A673 (cell line): ENCODE results near the gene MSH3. TPM values are rescaled to one million over a fixed set of nuclear protein-coding genes. Genes with fewer than 3 reads are reported as not detected.
"Not testable (repeated sequence)": the region's sequence is repeated elsewhere in the genome, so short reads cannot be mapped to it uniquely, and the experiment has no call there.

Experiments
- BruUV-seq: library from RNA; stranded (reverse); fragments of 400-500 nt; replicated peaks from 2 replicates; lab custom pipeline; 2021; lab: Mats Ljungman, UMichigan
- CTCF ChIA-PET: fragments of 300-600 bp; sonication (Branson Sonifier 250); formaldehyde crosslinking; loops from one replicate; lab custom pipeline; 2022; ENCODE audit warnings: antibody characterized with exemption; lab: Charles Lee
- POLR2A ChIA-PET: fragments of 300-600 bp; sonication (Branson Sonifier 250); formaldehyde crosslinking; loops from one replicate; lab custom pipeline; 2022; ENCODE audit warnings: antibody characterized with exemption; ENCODE audit not compliant: low non-redundant PET; lab: Charles Lee
- DNase-seq: peaks from one replicate; pipeline ENCODE4 v3.0.0-alpha.2; 2015; ENCODE audit warnings: low spot score
- H3K27ac ChIP-seq: fragments of 200-600 bp; sonication (generic); 2 replicates; pipeline ENCODE4 v1.5.1; 2016; ENCODE audit warnings: mixed run types, low read depth, mild to moderate bottlenecking, mixed read lengths, antibody characterized with exemption, low read length; ENCODE audit not compliant: poor library complexity, severe bottlenecking
- H3K27me3 ChIP-seq: fragments of 200-600 bp; sonication (generic); replicated peaks from 2 replicates; pipeline ENCODE4 v1.6.1; 2017; ENCODE audit warnings: mixed run types, low read depth, mild to moderate bottlenecking, mixed read lengths, antibody characterized with exemption, low read length; ENCODE audit not compliant: insufficient read depth, poor library complexity
- H3K36me3 ChIP-seq: fragments of 200-600 bp; sonication (generic); 2 replicates; pipeline ENCODE4 v1.6.1; 2016; ENCODE audit warnings: mixed run types, mild to moderate bottlenecking, mixed read lengths, antibody characterized with exemption, low read length; ENCODE audit not compliant: insufficient read depth, poor library complexity, severe bottlenecking
- H3K4me1 ChIP-seq: fragments of 200-600 bp; sonication (generic); 2 replicates; pipeline ENCODE4 v1.6.1; 2017; ENCODE audit warnings: mixed run types, mild to moderate bottlenecking, mixed read lengths, antibody characterized with exemption, low read length; ENCODE audit not compliant: insufficient read depth, poor library complexity, severe bottlenecking
- H3K4me3 ChIP-seq: fragments of 200-600 bp; sonication (generic); 2 replicates; pipeline ENCODE4 v1.5.1; 2016; ENCODE audit warnings: low read depth, mixed run types, mild to moderate bottlenecking, mixed read lengths, low read length; ENCODE audit not compliant: poor library complexity, severe bottlenecking
- H3K9me3 ChIP-seq: fragments of 200-600 bp; sonication (generic); 2 replicates; pipeline ENCODE4 v1.6.1; 2016; ENCODE audit warnings: mixed run types, low read depth, mild to moderate bottlenecking, mixed read lengths, antibody characterized with exemption, low read length; ENCODE audit not compliant: poor library complexity, severe bottlenecking
- EZH2 ChIP-seq: fragments of 200-600 bp; sonication (generic); IDR thresholded peaks from 2 replicates; pipeline ENCODE4 v1.6.1; 2017; ENCODE audit warnings: borderline replicate concordance, low read depth, mild to moderate bottlenecking, mixed read lengths, antibody characterized with exemption, low read length; ENCODE audit not compliant: poor library complexity, severe bottlenecking
- intact Hi-C: fragments of 100-400 bp; cut with micrococcal nuclease; formaldehyde crosslinking; loops from one replicate; pipeline ENCODE4 v1.10.0; 2022; ENCODE audit not compliant: unreplicated experiment
- total RNA-seq: library from RNA; stranded (reverse); gene quantifications from 2 replicates; pipeline ENCODE4 v1.2.3, GENCODE V29; 2021
- TF ChIP-seq, protein P1 (sequence below): fragments of 300-800, 200-600 bp; sonication (generic); conservative IDR thresholded peaks from 2 replicates; pipeline ENCODE4 v1.5.1; 2017; ENCODE audit warnings: low read depth, mild to moderate bottlenecking, antibody characterized with exemption, low read length, moderate library complexity, mixed read lengths

The MSH3 gene
- total RNA-seq, 1 experiment from 2014 or later: 16.2 TPM

DNA sequence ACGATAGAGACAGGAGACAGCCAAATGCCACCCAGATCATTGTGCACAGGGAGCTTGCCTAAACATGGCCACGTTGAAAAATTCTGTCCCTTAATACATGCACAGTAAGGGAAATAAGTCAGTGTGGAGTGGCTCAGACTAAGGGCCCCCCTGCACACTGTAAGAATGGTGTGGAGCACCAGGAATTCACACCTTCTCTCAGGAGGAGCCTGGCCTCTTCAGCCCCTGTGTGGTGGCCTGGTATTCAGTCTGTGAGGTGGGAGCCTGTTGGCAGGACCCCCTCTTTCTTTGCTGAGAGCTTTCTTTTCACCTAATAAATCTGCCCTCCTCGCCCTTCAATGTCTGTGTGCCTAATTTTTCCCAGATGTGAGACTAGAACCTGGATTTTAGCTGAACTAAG, 239.6 kb downstream of the MSH3 start:
- TF ChIP-seq, protein P1, sequence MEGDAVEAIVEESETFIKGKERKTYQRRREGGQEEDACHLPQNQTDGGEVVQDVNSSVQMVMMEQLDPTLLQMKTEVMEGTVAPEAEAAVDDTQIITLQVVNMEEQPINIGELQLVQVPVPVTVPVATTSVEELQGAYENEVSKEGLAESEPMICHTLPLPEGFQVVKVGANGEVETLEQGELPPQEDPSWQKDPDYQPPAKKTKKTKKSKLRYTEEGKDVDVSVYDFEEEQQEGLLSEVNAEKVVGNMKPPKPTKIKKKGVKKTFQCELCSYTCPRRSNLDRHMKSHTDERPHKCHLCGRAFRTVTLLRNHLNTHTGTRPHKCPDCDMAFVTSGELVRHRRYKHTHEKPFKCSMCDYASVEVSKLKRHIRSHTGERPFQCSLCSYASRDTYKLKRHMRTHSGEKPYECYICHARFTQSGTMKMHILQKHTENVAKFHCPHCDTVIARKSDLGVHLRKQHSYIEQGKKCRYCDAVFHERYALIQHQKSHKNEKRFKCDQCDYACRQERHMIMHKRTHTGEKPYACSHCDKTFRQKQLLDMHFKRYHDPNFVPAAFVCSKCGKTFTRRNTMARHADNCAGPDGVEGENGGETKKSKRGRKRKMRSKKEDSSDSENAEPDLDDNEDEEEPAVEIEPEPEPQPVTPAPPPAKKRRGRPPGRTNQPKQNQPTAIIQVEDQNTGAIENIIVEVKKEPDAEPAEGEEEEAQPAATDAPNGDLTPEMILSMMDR: no peak
- TF ChIP-seq EZH2: no peak
- Histone ChIP-seq H3K4me3 (no peak overlapping the region), H3K27ac (no peak overlapping the region), H3K36me3 (no peaks in the 10 kb centered on the region), H3K9me3 (no peaks in the 10 kb centered on the region), H3K27me3 (no peaks in the 10 kb centered on the region), H3K4me1 (no peaks in the 10 kb centered on the region)
- CTCF ChIA-PET: no interaction called here
- POLR2A ChIA-PET: no interaction called here
- intact Hi-C loops: no loop called here
- no peak for DNase-seq
- BruUV-seq: no TSS peak

DNA sequence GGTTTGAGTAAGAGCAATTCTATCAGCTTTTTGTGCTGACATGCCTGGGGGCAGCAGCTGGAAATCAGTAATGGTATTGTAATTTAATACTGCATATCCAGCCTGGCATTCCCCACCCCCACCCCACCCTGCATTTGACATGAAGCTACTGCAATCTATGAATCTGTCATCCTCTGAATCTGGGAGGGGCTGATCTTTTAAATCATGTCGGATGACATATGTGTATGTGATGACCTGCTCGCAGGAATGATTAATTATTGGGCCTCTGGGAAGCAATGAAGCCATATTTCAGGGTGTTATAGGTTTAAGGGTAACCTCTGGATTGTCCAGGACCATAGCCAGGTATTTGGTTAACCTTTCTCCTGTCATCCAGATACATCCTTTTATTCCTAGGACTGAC, 241.1 kb downstream of the MSH3 start:
- DNase-seq: no peak
- no TSS peak for BruUV-seq
- ChIA-PET CTCF (no interaction called here), POLR2A (no interaction called here)
- H3K27ac ChIP-seq: no peak overlapping the region
- no peaks in the 10 kb centered on the region for H3K27me3 ChIP-seq
- no peaks in the 10 kb centered on the region for H3K4me1 ChIP-seq
- H3K4me3 ChIP-seq: no peak overlapping the region
- intact Hi-C loops: no loop called here
- no peaks in the 10 kb centered on the region for H3K36me3 ChIP-seq
- TF ChIP-seq EZH2: no peak
- TF ChIP-seq, protein P1: no peak
- no peaks in the 10 kb centered on the region for H3K9me3 ChIP-seq

DNA sequence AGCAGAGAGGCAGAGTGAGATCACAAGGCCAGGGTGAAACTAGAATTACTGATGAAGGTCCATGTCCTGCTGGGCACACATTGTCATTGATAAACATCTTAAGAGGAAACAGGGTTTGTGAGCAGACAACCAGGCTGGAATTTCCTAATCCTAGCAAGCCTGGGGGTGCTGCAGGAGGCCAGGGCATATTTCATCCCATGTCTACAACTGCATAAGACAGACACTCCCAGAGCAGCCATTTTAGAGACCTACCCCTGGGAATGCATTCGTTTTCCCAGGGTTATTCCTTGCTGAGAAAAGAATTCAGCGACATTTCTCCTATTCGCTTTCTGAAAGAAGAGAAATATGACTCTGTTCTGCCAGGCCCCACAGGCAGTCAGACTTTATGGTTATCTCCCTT, 248.2 kb downstream of the MSH3 start:
- H3K9me3 ChIP-seq, intact Hi-C loops, H3K36me3 ChIP-seq, H3K27me3 ChIP-seq, CTCF ChIA-PET, H3K4me1 ChIP-seq, BruUV-seq, H3K4me3 ChIP-seq, DNase-seq, H3K27ac ChIP-seq, POLR2A ChIA-PET: not testable (repeated sequence)

DNA sequence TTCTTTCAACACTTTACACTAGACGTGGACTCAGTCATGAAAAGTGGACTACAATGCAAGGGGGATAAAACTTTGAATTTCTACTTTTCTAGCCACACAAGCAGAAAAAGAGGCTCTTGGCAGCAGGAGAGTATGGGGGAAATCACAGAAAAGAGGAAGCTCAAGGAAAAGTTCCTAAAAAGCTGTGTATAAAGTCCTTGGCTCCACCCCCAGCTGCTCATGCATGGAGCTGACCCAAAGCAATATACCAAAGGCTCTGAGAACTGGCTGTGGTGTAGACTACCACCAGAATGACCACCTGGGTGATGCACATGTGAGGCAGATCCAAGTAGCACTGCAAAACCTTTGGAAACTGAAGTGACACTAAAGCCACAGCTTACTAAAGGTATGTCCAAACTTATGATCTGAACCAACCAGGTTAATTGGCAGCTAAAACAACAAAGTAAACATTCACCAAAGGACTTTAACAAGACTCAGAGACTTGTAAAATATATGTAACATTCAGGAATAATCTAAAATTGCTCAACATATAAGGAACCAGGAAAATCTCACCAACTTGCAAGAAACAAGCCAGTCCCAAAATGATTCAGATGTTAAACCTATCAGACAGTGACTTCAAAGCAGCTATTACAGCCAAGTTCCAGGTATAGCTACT, 250.2 kb downstream of the MSH3 start:
- ChIA-PET CTCF (no interaction called here), POLR2A (no interaction called here)

More for the DNA sequence above, 250.2 kb downstream of the MSH3 start:
- no peak overlapping the region for H3K4me3 ChIP-seq
- no peaks in the 10 kb centered on the region for H3K4me1 ChIP-seq
- no peak overlapping the region for H3K27ac ChIP-seq
- TF ChIP-seq, protein P1: no peak
- no peak for TF ChIP-seq EZH2
- DNase-seq: no peak
- no peaks in the 10 kb centered on the region for H3K36me3 ChIP-seq
- H3K27me3 ChIP-seq: no peaks in the 10 kb centered on the region
- intact Hi-C loops: no loop called here
- BruUV-seq: no TSS peak
- peaks cover 5% of the 10 kb centered on the region for H3K9me3 ChIP-seq
